NCI-H774 (cell line): Measurements from ENCODE around the gene DCAF4.

ENCODE experiments used
- DNase-seq: peaks from one replicate; lab custom pipeline; 2025; lab: John Stamatoyannopoulos, UW

The DCAF4 gene

DNA sequence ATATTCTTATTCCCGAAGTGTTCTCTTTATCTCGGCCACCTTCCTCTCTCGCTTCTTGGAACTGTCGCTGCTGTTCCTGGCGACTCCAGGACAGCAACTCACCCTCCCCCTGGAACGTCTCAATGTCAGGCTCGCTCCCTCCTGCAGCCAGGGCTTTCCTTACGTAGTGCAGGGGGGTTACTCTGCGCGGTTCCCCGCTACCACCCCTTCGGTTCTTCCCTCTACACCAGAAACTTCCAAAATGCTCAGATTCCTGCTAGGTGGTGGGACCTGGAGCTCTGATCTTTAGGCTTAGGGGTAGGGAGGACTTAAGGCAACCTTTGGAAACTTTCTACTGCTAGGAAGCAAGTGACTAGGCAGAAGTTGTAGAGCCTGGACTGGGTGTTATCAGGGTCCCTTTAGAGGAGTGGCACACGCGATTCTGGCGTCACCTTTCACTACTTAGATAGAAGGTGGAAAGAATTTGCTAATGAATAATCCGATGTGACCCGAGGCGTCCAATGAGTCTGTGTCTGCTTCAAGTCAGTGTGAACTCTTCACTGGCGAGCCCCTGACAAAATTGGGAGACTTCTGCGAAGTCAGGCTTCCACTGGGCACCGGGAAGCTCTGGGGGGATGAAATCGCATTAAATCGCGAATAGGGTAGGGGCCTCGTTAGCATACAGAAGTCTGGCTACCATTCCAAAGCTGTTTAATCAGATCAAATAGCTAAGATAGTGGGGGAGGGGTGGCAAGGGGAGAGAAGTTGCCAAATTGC is 31.5 kb upstream of the DCAF4 start:
- DNase-seq, result no peak

DNA sequence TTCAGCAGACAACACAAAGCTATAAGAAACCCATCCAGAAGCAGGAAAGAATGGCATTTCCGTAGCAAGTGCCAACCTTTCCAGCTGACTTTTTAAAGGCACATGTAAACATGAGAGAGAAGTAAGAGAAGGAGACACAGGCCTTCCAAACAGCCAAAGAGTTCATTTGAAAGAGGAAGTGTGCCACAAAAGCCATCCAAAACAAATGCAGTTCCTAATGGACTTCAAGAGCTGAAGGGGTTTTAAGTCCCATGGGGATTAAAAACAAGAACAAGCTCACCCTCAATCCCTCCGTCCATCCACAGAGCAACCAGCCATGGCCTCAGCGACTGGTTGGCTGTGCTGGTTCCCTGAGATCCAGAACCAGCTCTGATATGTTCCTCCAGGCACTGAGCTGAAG is 27.8 kb upstream of the DCAF4 start:
- DNase-seq, result no peak

DNA sequence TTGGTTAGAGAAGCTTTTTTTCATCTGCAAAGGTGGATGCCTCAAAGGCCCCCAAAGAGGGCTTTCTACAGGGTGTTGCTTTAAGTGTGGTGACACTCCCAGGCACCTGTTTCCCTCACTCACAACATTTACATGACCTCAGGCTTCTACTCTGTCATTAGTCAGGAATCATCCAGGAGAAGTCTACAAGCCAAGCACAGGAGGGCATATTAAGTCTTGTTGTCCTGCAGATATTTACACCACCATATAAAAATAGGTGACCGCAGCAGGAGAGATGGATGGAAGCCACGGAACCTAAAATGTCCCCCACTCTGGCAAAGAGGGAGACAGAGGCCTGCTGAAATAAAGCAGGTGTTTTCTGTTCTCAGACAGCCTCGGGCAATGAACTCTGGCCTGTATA is 24.9 kb upstream of the DCAF4 start:
- DNase-seq, result no peak

DNA sequence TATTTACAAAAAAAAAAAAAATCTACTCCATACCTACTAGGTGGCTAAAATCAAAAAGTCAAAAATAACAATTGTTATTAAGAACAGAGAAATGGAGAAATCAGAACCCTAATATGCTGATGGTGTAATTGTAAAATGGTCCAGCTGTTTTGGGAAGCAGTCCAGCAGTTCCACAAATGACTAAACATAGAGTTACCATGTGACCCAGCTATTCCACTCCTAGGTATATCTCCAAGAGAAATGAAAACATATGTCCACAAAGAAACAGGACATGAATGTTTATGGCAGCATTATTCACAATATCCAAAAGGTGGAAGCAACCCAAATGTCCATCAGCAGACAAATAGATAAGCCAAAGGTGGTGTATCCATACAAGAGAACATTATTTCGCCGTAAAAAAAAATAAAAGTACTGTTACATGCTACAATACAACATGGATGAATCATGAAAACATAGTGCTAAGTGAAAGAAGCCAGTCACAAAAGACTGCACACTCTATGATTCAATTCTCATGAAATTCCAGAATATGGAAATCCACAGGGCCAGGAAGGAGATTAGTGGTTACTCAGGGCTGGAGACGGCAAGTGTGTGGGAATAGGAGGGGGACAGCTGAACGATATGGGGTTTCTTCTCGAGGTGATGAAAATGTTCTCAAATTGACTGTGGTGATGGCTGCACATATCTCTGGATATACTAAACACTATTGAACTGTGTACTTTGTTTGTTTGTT is 23.3 kb upstream of the DCAF4 start:
- no peak for DNase-seq

DNA sequence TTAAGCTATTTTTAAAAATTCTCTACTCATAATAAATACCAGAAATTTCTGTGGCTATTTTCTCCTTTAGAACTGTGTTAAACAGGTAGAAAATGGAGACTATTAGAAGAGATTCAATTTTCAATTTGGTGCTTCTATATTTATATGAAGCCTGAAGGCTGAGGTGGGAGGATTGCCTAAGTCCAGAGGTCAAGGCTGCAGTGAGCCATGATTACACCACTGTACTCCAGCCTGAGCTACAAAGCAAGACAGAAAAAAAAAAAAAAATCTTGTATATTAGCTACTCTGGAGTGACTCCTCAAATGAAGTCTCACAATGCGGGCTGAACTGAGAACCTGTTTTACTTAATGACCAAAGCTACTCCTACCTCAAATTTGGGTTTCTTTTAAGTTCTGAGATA is 22.5 kb upstream of the DCAF4 start:
- no peak for DNase-seq

DNA sequence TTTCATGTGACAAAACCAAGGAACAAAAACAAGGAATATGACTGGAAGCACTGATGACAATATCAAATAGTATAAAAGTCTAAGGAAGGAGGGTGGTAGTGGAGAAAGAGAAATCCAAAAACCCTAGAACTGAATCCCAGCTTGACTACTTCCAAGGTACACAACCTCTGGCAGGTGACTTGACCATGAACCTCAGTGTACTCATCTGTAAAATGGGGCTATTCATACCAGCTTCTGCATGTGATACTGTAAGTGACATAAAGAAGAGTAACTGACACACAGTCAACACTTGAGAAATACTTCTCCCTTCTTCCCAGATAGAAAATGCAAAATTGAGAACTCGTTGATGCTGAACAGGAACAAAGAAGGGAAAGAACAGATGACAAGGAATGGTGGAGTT is 22.0 kb upstream of the DCAF4 start:
- no peak for DNase-seq

DNA sequence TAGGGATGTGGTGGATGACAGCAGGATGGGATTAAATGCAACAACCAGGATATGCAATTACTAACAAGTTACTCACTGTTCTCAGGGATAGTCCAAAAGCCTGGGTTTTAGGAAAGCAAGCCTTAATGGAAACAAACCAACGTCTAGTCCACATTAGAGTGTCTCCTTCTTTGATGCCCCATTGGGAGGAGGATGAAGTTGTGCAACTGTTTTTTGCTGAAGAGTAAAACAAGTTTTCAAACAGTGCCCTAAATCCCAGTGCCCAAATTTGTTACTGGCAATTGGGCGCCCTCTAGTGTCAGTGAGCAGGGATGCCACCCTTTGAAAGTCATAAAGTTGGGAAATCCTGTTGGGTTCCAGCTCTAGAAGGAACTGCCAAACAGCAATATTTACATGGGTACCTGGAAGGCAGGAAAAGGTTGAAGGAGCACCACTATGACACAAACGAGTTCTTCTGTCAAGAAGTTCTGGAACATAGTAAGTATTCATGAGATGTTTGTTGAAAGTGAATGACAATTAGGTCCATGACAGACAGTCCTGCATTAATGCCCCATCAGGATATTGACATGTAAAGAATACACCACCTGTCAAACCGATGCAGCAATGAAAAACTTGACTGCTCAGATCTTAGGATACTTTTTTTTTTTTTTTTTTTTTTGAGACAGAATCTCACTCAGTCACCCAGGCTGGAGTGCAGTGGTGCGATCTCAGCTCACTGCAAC is 21.3 kb upstream of the DCAF4 start:
- no peak for DNase-seq

DNA sequence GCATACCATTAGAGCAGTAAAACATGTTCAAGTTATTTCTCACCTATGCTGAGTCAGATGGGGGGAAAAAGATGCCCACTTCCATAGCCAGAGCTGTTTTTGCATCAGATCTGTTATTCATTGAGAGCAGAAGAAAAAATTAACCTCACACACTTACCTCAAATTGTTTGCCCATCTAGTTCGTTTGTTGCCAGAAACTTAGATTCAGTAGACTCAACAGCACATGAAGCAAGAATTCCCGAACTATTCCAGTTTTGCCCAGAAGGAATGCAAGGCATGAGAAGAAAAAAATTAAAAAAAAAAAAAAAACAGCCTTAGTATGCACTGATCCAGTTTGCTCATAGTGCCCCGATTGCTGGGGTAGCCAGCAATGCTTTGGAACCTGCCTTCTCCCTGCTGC is 19.9 kb upstream of the DCAF4 start:
- DNase-seq, result no peak

DNA sequence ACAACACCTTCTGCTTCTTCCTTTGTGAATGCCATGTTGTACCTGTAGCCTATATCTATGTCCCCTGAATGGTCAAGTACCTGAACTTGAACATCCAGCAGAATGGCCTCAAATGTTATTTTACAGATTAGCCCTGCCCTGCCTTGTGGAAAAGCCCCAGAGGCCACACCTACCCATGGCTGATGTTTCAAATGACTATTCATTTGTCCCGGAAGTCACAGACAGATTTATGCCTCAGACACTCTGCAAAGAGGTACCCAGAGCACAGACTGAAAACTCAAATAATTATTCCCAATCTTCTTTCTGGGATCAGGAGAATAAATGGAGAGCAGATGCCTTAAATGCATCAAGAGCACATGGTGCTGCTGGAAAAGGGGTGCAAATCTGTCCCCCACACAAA is 19.4 kb upstream of the DCAF4 start:
- no peak for DNase-seq

DNA sequence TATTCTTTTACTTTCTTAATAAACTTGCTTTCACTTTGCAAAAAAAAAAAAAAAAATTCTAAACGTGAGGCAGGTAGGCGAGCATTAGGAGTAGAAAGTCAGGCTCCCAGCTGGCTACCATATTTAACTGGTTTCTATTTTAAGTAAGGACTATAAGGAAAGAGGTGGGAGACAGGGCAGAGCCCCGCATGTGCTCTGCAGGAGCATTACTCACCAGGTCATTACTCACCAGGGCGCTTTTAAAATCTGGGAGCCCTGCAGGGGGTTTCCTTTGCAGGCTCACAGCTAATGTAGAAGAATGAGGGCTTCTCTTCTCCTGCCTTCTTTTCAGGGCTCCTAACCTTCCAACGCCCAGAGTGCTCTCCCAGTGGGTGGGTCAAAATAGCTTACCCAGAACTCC is 18.4 kb upstream of the DCAF4 start:
- no peak for DNase-seq

DNA sequence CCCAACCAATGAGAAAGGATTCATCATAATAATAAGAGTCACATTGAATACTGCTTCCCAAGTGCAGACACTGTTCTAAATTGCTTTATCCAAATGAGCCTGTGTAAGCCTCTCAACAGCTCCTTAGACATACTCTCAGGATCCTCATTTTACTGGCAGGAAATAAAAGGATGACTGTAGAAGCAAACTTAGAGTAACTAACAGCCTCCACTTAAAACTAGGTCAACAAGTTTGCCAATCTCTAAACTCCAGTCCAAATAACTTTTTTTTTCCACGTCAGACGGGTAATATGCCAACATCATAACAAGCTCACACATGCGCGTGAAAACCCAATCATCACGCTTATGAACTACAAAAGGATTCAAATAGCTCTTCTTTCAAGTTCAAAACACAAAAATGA is 17.1 kb upstream of the DCAF4 start:
- DNase-seq, result no peak

DNA sequence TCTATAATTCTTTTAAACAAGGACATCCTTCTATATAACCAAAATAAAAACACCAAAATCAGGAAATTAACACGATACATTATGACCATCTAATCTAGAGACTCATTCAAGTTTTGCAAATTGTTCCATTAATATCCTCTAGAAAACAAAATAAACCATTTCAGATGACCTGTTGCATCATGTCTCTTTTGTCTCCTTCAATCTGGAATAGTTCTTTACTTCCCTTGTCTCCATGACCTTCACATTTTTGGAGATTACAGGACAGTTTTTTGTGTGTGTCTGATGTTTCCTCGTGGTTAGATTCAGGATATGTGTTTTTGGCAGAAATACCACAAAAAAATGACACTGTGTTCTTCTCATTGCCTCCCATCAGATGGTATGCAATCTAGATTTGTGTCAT is 12.5 kb upstream of the DCAF4 start:
- DNase-seq, result no peak

DNA sequence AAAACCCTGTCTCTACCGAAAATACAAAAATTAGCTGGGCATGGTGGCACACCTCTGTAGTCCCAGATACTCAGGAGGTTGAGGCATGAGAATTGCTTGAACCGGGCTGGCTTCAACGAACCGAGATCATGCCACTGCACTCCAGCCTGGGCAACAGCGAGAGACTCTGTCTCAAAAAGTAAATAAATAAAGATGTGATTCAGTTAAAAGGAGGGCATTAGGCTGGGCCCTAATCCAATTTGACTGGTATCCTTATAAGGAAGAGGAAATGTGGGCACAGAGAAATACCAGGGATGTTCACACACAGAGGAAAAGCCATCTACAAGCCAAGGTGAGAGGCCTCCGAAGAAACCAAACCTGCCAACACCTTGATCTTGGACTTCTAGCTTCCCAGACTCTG is 10.1 kb upstream of the DCAF4 start:
- DNase-seq, result no peak

DNA sequence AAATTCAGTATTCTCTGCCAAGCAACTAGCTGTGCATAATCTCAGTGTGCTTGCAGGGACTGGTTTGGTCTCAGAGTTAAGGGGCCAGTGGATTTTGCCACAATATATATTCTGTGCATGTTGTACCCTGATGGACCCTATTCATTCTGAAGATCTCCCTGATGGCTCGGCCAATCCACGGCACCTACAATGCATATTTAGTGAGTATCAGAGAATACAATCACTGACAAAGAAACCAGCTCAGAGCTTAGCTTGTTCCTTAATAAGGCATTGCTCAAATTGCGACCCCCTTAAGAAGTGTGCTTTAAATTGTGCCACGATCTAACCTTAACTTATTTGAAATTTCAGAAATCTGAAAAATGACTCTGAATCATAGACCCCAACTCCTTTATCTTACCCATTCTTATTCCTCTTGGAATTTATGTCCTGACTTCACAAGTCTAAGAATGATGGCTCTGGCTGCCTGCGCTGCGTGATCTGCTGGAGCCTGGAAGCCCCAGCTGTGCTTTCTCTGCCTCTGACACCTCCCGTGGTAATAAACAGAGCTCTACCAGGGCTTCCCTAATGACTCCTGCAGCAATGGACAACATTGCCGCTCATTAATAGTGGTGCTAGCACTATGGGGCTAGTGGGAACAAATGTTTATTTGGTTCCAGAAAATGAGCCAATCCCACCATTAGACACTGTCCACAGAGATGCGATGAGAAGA is 9.0 kb upstream of the DCAF4 start:
- no peak for DNase-seq

DNA sequence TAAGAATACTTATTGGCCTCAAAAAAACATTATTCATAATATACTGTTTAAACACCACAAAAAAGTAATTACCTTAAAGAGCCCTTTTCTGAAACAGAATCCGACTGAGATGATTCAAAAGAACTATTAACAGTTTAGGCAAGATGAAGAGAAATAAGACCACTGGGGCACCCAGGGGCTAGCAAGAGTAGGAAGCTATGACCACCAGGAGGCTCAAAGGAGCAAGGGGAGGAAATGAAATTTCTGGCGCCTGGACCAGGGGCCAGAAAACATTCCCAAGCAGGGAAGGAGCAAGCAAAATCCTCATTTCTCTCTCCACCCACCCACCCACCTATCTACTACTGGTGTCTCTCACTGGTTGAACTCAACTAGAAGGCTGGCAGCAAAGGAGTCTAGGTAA is 6.3 kb upstream of the DCAF4 start:
- DNase-seq, result no peak

DNA sequence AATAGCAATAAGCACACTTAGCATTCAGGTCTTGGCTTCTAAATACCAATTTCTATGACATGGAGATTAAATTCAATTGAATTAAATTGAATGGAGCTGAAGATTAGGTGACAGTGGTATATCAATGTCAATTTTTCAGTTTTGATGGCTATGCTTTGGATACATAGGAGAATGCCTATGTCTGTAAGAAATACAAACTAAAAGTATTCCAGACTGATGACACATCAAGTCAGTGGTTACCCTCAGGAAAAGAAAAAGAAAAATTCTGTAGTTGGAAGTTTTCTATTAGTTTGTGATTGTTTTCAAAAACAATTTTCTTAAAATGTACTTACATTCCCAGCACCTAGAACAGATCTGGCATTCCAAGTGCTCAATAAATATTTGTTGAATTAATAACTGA is 4.9 kb upstream of the DCAF4 start:
- DNase-seq, result no peak

DNA sequence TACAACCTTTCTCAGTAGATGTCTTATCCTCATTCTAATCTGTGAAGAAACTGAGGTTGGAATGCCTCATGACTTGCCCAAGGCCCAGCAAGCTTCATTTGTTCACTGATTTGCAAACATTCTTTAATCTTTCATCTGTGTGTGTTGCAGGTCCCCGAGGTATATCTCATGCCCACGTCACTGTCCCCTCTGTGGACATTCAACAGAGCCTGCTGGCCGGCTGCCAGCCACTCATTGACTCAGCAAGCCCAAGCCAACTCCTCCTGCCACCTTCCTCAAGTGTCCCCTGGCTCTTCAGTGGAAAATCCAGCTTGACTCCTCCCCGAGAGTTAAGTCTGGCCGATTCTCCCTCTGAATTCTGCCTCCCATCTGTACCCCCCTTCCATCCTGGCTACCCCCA is 1.9 kb upstream of the DCAF4 start:
- no peak for DNase-seq

DNA sequence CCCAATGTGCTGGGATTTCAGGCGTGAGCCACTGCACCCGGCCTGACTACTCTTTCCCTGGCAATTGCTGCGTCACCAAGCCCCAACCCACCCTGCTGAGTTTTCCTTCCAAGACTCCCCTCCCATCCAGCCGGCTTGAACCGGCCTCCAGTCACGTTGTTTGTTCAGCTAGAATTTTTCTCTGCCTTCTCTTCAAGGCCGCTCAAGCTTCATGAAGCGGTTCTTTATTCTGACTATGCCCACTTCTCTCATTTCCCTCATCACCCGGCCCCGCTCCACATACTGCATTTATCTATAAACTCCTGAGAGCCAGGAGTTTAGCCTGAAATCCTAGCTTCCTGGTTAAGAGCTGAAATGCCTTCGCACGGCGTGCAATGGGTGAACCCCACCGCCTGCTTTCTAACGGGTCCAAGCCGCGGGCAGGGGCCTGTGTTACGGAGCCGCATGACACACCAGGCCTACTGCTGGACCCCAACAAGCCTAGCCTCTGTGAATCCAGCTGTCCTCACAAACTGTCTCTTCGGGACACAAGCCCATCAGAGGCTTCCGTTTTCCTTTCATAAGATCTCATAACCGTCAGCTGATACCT is 999 bp upstream of the DCAF4 start:
- DNase-seq, result no peak

DNA sequence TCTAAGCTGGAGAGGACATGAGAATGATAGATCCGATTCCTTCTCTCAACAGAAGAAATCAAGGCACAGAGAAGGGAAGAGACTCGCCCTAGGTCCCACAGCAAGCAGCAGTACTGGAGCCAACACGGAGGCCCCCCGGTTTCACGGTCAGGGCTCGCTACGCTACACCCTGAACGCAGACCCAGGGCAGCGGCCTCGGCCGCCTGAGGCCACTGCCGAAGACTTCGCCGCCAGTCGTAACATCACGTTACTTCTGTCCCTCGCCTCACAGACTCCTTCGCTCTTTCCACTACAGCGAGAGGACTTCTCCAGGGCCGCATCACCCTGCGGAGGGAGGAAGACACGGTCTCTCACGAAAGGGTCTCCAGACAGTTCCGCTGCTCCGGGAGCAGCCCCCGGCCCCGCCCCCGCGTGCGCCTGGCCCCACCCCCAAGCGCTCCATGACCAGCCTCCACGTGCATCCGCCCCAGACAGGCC is 411 bp upstream of the DCAF4 start:
- DNase-seq, result no peak

DNA sequence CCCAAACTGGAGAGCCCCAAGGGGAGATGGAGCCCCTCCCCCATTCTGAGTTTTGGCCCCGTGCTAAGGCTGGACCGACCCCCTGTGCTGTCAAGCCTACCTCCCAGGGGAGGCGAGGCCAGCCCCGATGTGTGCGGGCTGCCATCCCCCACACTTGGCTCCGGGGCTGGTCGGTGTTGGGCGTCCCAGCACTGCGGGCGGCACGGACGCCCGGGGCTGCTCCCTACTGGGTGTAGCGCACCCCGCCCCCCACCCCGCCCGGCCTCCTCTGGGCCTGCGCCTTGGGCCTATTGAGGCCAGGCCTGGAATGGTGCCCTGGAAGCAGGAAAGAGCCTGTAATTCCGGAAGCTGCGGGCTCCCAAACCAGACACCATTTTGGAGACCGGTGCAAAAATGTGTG is 2.6 kb downstream of the DCAF4 start:
- no peak for DNase-seq

DNA sequence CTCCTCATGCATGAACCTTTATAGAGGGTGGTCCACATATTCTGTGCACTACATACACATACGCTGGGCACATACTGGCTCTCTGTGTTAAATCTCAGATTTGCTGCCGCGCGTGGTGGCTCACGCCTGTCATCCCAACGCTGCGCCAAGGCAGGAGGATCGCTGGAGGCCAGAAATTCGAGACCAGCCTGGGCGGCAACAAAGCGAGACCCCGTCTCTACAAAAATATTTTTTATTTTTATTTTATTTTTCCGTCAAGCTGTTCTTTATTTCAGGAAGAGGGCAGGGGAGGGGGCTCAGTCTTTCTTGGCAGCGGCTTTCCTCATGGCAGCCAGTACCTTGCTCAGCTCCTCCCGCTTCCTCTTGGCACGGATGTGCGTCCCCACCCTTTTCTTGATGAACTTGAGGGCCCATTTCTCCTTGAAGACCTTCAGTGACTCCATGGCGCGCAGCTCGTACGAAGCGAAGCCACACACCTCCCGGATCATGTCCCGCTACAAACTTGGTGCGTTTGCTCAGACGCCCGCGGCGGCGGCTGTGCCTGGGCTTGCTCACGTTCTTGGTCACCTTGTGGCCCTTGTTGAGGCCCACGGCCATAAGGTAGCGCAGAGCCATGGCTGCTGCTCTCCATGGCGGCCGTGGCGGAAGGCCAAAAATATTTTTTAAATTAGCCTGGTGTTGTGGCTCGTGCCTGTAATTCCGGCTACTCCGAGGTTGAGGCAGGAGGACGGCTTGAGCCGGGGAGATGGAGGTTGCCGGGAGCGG is 3.2 kb downstream of the DCAF4 start:
- DNase-seq, result no peak
